Heart right ventricle (tissue), 16 donors: ENCODE data around the gene MKI67. TPM values are rescaled to one million over a fixed set of nuclear protein-coding genes. Genes with fewer than 3 reads are reported as not detected.

ENCODE experiments used
- ATAC-seq, 8 donors: fragments of 200-7000 bp; cut with Tn5 transposase; one replicate each; pipeline ENCODE4 v1.9.1; 2020; ENCODE audit warnings: mild to moderate bottlenecking in 8 of 8, moderate library complexity in 8 of 8, moderate number of reproducible peaks in 1 of 8
- DNase-seq, 2 donors: peaks; one replicate each; pipeline ENCODE4 v3.0.0-alpha.2; 2020
- H3K27ac ChIP-seq, 10 donors: fragments of 200-600 bp; sonication (generic) in 2 of 10; one replicate each; pipeline versions ENCODE4 v1.5.0 to v1.8.0; 2020 to 2022; ENCODE audit warnings: mild to moderate bottlenecking in 3 of 10
- H3K27me3 ChIP-seq, 7 donors: fragments of 200-600 bp; one replicate each; pipeline ENCODE4 v1.8.0; 2021 to 2022; ENCODE audit warnings: mild to moderate bottlenecking in 2 of 7
- H3K36me3 ChIP-seq, 9 donors: fragments of 200-600 bp; sonication (generic) in 1 of 9; one replicate each; pipeline versions ENCODE4 v1.5.0 to v1.8.0; 2020 to 2022; ENCODE audit warnings: mild to moderate bottlenecking in 2 of 9
- H3K4me1 ChIP-seq, 9 donors: fragments of 200-600 bp; sonication (generic) in 1 of 9; one replicate each; pipeline versions ENCODE4 v1.5.0 to v1.8.0; 2020 to 2022; ENCODE audit warnings: mild to moderate bottlenecking in 4 of 9
- H3K4me3 ChIP-seq, 10 donors: fragments of 200-600 bp; sonication (generic) in 2 of 10; one replicate each; pipeline versions ENCODE4 v1.5.0 to v1.8.0; 2020 to 2022; ENCODE audit warnings: mild to moderate bottlenecking in 7 of 10, moderate library complexity in 2 of 10
- H3K9me3 ChIP-seq, 11 donors: fragments of 200-600 bp in 10 of 11; sonication (generic) in 2 of 11; one replicate each; pipeline versions ENCODE4 v1.5.0 to v1.8.0; 2013 to 2022; ENCODE audit warnings: mild to moderate bottlenecking in 2 of 11, control low read depth in 1 of 11, moderate library complexity in 1 of 11
- WGBS, 2 donors: extraction: QIAGEN DNeasy Blood & Tissue Kit; methylation state at CpG; one replicate each; pipeline ENCODE4 v1.1.7; 2013; ENCODE audit warnings: inconsistent platforms in 1 of 2; 5-methylcytosine and 5-hydroxymethylcytosine counted together
- intact Hi-C, 10 donors: fragments of 100-400 bp; cut with DNase I; formaldehyde crosslinking; loops; one replicate each; pipeline versions ENCODE4 v1.11.1 to v1.14.2; 2022
- polyA plus RNA-seq, 2 donors: library from polyadenylated mRNA; stranded (reverse); fragments of 200-250 nt; gene quantifications; one replicate each; pipeline ENCODE4 v1.2.3, GENCODE V29; 2013
- total RNA-seq, 10 donors: library from RNA; stranded (reverse); fragmentation: NEBNext Ultra II Directional in 3 of 10; extraction: Animal tissue kit (Norgen Biotek cat#: 25700) in 3 of 10; gene quantifications; one replicate each; pipeline versions ENCODE4 v1.2.1 to v1.2.4, GENCODE V29; 2021 to 2023
- TF ChIP-seq, protein P1 (sequence below), 9 donors: fragments of 200-600 bp; sonication (generic) in 2 of 9; IDR thresholded peaks; one replicate each; pipeline versions ENCODE4 v1.5.0 to v1.8.0; 2021 to 2022; ENCODE audit warnings: antibody characterized with exemption in 9 of 9, mild to moderate bottlenecking in 5 of 9, moderate library complexity in 1 of 9
- donor health status: Arrhythmogenic right ventricular cardiomyopathy.
- donor health status: ischemic (EF 13 %, LVEDD 7.1; RV severe dilation, severe dysfunction).
- donor health status: healthy with polysubstance abuse.
- donor health status: DM: no; HTN: yes; CAD: no.
- donor health status: DM: no; HTN: no; CAD: no.
- donor health status: ischemic (EF 25% LVEDD 6.9; RV normal size, moderate dysfunction).
- donor health status: ischemic (EF 25% LVEDD 5.7; RV mildly dilated, moderate dysfunction).
- donor health status: healthy.
- donor health status: DM: yes; HTN: yes; CAD: no.
- donor health status: Ischemic cardiomyopathy.
- donor health status: ischemic (EF 35%, LVEDD 5.7; RV mildly dilated, moderate dysfunction).
- donor health status: nonischemic (EF 11% LVEDD 7.7; RV severe dilation, severe dysfunction).
- donor health status: DM: yes; HTN: yes; CAD: no.
- donor health status: PGD.
- donor health status: ischemic (EF 29% LVEDD 5.4; RV normal size, mild dysfunction).
- donor health status: nonischemic (EF 23%, LVEDD 6.1; RV moderate dilation, normal function).

Gene MKI67
- total and polyA plus RNA-seq, 12 donors = 0.09 to 19.1 (median 0.42) TPM

GRCh38 chr10:128062331-128062880 is 63.8 kb downstream of the MKI67 start:
- intact Hi-C loops = loop anchor here in 3 of 10 donors (10.0 kb wide), 2 partner anchors 48 to 348 kb away; no protein-coding TSS in a partner anchor
- WGBS, 2 donors = 39 to 43% methylated on average over 11 of the region's 11 CpGs

DNA sequence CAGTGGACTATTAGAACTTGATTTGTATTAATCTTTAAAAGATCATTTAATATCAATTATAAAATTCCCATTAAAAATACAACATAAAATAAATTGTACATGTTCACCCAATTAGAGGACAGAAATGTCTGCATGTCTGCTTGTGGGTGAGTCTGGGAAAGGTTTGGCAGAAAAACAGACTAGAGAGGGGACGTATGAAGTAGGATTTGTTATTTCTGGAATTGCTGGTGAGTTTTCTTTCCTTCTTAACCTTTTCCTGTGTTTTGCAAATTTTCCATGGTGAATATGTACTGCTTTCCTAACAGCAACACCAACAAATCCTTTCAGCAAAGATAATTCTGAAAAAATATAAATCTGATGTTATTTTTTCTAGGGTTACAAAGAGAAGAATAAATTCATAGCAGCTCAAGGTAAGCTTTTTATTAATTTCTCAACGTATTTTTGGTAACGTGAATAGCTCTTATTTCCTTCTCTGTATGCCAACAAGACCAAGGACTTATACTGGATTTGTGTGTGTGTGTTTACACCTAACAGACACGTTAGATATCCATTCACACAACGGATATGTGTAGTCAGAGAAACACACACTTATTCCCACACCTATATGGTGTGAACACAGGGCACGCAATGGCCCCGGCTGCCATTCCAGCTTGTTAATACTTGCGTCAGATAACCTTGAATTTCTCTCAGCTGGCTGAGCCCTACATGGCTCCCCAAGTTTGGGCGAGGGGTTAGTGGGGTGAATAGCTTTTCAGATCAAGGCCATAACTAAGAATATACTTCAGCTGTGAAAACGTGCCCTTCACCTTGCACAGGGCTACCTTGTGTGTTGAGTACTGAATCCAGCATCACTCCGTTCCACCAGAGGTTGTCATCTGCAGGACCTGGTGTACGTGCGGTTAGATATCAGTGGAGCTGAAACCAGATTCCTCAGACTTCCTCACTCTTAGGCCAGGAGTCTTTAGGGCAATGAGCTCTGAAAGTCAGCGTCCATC is 64.6 kb downstream of the MKI67 start:
- peak overlapping the region in 6 of 10 donors; percentile 43 to 95 (median 74) for H3K27ac ChIP-seq
- H3K4me3 ChIP-seq = peak overlapping the region in 1 of 10 donors; percentile 36
- WGBS, 2 donors = 80 to 83% methylated on average over 14 of the region's 14 CpGs
- no peaks in the 10 kb centered on the region for H3K27me3 ChIP-seq
- peaks cover 0 to 97% (median 12%) of the 10 kb centered on the region in 9 donors for H3K36me3 ChIP-seq
- H3K4me1 ChIP-seq = peaks cover 0 to 84% (median 32%) of the 10 kb centered on the region in 9 donors
- TF ChIP-seq, protein P1, sequence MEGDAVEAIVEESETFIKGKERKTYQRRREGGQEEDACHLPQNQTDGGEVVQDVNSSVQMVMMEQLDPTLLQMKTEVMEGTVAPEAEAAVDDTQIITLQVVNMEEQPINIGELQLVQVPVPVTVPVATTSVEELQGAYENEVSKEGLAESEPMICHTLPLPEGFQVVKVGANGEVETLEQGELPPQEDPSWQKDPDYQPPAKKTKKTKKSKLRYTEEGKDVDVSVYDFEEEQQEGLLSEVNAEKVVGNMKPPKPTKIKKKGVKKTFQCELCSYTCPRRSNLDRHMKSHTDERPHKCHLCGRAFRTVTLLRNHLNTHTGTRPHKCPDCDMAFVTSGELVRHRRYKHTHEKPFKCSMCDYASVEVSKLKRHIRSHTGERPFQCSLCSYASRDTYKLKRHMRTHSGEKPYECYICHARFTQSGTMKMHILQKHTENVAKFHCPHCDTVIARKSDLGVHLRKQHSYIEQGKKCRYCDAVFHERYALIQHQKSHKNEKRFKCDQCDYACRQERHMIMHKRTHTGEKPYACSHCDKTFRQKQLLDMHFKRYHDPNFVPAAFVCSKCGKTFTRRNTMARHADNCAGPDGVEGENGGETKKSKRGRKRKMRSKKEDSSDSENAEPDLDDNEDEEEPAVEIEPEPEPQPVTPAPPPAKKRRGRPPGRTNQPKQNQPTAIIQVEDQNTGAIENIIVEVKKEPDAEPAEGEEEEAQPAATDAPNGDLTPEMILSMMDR (IDR thresholded peaks at IDR 0.05) = no peak
- intact Hi-C loops = loop anchor here in 3 of 10 donors (10.0 kb wide), 2 partner anchors 47 to 347 kb away; no protein-coding TSS in a partner anchor
- no peaks in the 10 kb centered on the region for H3K9me3 ChIP-seq
- no peak for ATAC-seq
- no peak for DNase-seq

More at GRCh38 chr10:128062331-128062880, 63.8 kb downstream of the MKI67 start:
- H3K27ac ChIP-seq = peak overlapping the region in 9 of 10 donors; percentile 2 to 95 (median 74)
- H3K4me1 ChIP-seq = peaks cover 0 to 84% (median 32%) of the 10 kb centered on the region in 9 donors
- peak in 3 of 8 donors; percentile 4 to 8 (median 7) for ATAC-seq
- no peak for DNase-seq
- TF ChIP-seq, protein P1 (IDR thresholded peaks at IDR 0.05) = no peak
- H3K27me3 ChIP-seq = no peaks in the 10 kb centered on the region
- peak overlapping the region in 6 of 10 donors; percentile 1 to 36 (median 13) for H3K4me3 ChIP-seq
- H3K36me3 ChIP-seq = peaks cover 0 to 97% (median 12%) of the 10 kb centered on the region in 9 donors
- no peaks in the 10 kb centered on the region for H3K9me3 ChIP-seq

DNA sequence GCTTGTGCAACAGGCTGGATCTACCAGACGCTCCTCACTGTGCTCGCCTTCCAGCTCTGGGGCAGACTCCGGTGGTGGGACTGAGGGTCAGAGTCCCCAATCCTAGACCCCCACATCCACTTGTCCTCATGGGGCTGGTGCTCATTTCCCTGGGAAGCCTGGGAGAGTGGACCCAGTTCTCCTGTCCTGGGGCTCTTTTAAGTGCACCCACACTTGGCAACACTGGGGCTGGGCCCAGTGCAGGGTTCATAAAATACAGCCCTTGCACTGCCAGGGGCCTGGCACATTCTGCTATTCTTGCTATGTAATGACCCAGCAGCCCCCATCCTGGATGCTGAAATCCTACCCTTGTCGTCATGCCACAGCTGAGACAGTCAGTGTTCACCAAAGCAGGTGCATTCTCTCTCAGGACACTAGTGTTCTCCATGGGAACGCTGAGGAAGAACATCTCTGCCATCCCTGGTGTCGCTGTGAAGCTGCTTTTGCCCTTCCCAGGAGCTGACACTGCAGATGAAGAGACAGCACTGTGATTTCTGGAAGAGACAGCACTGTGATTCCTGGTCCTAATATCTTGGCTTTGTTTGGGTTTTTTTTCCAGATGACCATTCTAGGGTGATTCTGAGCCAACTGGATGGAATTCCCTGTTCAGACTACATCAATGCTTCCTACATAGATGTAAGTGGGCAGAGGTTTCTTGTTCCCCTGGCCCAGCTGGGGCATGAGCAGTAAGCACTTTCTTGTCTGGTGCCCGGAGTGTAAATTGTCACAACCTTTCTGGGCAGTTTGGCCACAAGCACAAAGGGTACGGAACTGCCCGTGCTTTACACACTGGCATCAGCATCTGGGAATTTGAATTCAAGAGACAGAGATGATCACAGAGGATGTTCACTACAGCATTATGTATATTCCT is 65.6 kb downstream of the MKI67 start:
- Histone ChIP-seq H3K27me3 (no peaks in the 10 kb centered on the region), H3K4me1 (peaks cover 0 to 79% (median 32%) of the 10 kb centered on the region in 9 donors), H3K4me3 (no peak overlapping the region), H3K9me3 (no peaks in the 10 kb centered on the region), H3K36me3 (peaks cover 0 to 97% (median 2%) of the 10 kb centered on the region in 9 donors), H3K27ac (peak overlapping the region in 4 of 10 donors; percentile 9 to 95 (median 52))
- TF ChIP-seq, protein P1 (IDR thresholded peaks at IDR 0.05) = no peak
- no peak for DNase-seq
- no peak for ATAC-seq
- WGBS, 2 donors = 96% methylated on average over 9 of the region's 9 CpGs
- intact Hi-C loops = loop anchor here in 3 of 10 donors (10.0 kb wide), 2 partner anchors 46 to 346 kb away; no protein-coding TSS in a partner anchor
